OCI-LY1 (cell line): ENCODE measurements around the gene BABAM2.

Experiments
- H2AFZ ChIP-seq: fragments of 200-600 bp; sonication (generic), shearing (Covaris generic); 2 replicates; pipeline ENCODE4 v1.6.0; 2014; ENCODE audit warnings: antibody characterized with exemption, mild to moderate bottlenecking, low read length
- H3F3A ChIP-seq: fragments of 200-600 bp; sonication (generic), shearing (Covaris generic); 2 replicates; pipeline ENCODE4 v1.6.0; 2014; ENCODE audit warnings: mild to moderate bottlenecking, antibody characterized with exemption, low read length, moderate library complexity; ENCODE audit not compliant: insufficient read depth
- H3K27ac ChIP-seq: fragments of 200-600 bp; sonication (generic); 2 replicates; pipeline ENCODE4 v1.5.1; 2014; ENCODE audit warnings: low read length, mixed run types, mild to moderate bottlenecking, low read depth; ENCODE audit not compliant: poor library complexity, severe bottlenecking
- H3K27me3 ChIP-seq: fragments of 200-600 bp; sonication (generic); 2 replicates; pipeline ENCODE4 v1.6.0; 2014; ENCODE audit warnings: antibody characterized with exemption, mild to moderate bottlenecking, low read length, moderate library complexity; ENCODE audit not compliant: insufficient read depth
- H3K36me3 ChIP-seq: fragments of 200-600 bp; sonication (generic); 2 replicates; pipeline ENCODE4 v1.6.1; 2014; ENCODE audit warnings: mild to moderate bottlenecking, antibody characterized with exemption, low read length, moderate library complexity, mixed read lengths; ENCODE audit not compliant: insufficient read depth
- H3K4me1 ChIP-seq: fragments of 200-600 bp; sonication (generic); 2 replicates; pipeline ENCODE4 v1.5.1; 2014; ENCODE audit warnings: mild to moderate bottlenecking, low read length, moderate library complexity; ENCODE audit not compliant: insufficient read depth, severe bottlenecking
- H3K4me2 ChIP-seq: fragments of 200-600 bp; sonication (generic), shearing (Covaris generic); 2 replicates; pipeline ENCODE4 v1.6.1; 2014; ENCODE audit warnings: low read length
- H3K4me3 ChIP-seq: fragments of 200-600 bp; sonication (generic); 2 replicates; pipeline ENCODE4 v1.5.1; 2014; ENCODE audit warnings: low read length, low read depth, mild to moderate bottlenecking, mixed read lengths; ENCODE audit not compliant: poor library complexity, severe bottlenecking
- H3K79me2 ChIP-seq: fragments of 200-600 bp; shearing (Covaris generic); 2 replicates; pipeline ENCODE4 v1.6.1; 2016; ENCODE audit warnings: mixed run types, low read length, mixed read lengths; ENCODE audit not compliant: insufficient read depth
- H3K9ac ChIP-seq: fragments of 200-600 bp; sonication (generic), shearing (Covaris generic); 2 replicates; pipeline ENCODE4 v1.6.1; 2014; ENCODE audit warnings: mild to moderate bottlenecking, low read length, mixed read lengths
- H3K9me2 ChIP-seq: fragments of 200-600 bp; sonication (generic), shearing (Covaris generic); 2 replicates; pipeline ENCODE4 v1.6.1; 2014; ENCODE audit warnings: low read depth, mild to moderate bottlenecking, low read length, mixed read lengths
- H3K9me3 ChIP-seq: fragments of 200-600 bp; shearing (Covaris generic); 2 replicates; pipeline ENCODE4 v1.6.1; 2014; ENCODE audit warnings: low read length, mixed read lengths
- H4K20me1 ChIP-seq: fragments of 200-600 bp; sonication (generic), shearing (Covaris generic); 2 replicates; pipeline ENCODE4 v1.6.0; 2016; ENCODE audit warnings: mild to moderate bottlenecking, low read length; ENCODE audit not compliant: insufficient read depth
- EZH2 ChIP-seq: fragments of 200-600 bp; sonication (generic), shearing (Covaris generic); IDR thresholded peaks from 2 replicates; pipeline ENCODE4 v1.8.0; 2017; ENCODE audit warnings: borderline replicate concordance, mixed run types, mild to moderate bottlenecking, antibody characterized with exemption, low read length, moderate library complexity, mixed read lengths
- TF ChIP-seq, protein P1 (sequence below): fragments of 200-600 bp; sonication (generic), shearing (Covaris generic); IDR thresholded peaks from 2 replicates; pipeline ENCODE4 v1.5.1; 2017; ENCODE audit warnings: mild to moderate bottlenecking, antibody characterized with exemption, low read length, moderate library complexity, mixed read lengths

The BABAM2 gene

GRCh38 chr2:28096421-28096820, 205.9 kb downstream of the BABAM2 start:
- H3K9me3 ChIP-seq: no peaks in the 10 kb centered on the region
- no peak overlapping the region for H2AFZ ChIP-seq
- H3K4me1 ChIP-seq: no peaks in the 10 kb centered on the region
- TF ChIP-seq, protein P1, sequence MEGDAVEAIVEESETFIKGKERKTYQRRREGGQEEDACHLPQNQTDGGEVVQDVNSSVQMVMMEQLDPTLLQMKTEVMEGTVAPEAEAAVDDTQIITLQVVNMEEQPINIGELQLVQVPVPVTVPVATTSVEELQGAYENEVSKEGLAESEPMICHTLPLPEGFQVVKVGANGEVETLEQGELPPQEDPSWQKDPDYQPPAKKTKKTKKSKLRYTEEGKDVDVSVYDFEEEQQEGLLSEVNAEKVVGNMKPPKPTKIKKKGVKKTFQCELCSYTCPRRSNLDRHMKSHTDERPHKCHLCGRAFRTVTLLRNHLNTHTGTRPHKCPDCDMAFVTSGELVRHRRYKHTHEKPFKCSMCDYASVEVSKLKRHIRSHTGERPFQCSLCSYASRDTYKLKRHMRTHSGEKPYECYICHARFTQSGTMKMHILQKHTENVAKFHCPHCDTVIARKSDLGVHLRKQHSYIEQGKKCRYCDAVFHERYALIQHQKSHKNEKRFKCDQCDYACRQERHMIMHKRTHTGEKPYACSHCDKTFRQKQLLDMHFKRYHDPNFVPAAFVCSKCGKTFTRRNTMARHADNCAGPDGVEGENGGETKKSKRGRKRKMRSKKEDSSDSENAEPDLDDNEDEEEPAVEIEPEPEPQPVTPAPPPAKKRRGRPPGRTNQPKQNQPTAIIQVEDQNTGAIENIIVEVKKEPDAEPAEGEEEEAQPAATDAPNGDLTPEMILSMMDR: no peak
- no peak for TF ChIP-seq EZH2
- no peak overlapping the region for H3K9ac ChIP-seq
- no peak overlapping the region for H3K4me2 ChIP-seq
- no peak overlapping the region for H3K27ac ChIP-seq
- H3K36me3 ChIP-seq: no peaks in the 10 kb centered on the region
- H4K20me1 ChIP-seq: no peaks in the 10 kb centered on the region
- no peak overlapping the region for H3K4me3 ChIP-seq
- H3K9me2 ChIP-seq: no peaks in the 10 kb centered on the region
- no peaks in the 10 kb centered on the region for H3K27me3 ChIP-seq
- no peaks in the 10 kb centered on the region for H3F3A ChIP-seq
- H3K79me2 ChIP-seq: no peaks in the 10 kb centered on the region

DNA sequence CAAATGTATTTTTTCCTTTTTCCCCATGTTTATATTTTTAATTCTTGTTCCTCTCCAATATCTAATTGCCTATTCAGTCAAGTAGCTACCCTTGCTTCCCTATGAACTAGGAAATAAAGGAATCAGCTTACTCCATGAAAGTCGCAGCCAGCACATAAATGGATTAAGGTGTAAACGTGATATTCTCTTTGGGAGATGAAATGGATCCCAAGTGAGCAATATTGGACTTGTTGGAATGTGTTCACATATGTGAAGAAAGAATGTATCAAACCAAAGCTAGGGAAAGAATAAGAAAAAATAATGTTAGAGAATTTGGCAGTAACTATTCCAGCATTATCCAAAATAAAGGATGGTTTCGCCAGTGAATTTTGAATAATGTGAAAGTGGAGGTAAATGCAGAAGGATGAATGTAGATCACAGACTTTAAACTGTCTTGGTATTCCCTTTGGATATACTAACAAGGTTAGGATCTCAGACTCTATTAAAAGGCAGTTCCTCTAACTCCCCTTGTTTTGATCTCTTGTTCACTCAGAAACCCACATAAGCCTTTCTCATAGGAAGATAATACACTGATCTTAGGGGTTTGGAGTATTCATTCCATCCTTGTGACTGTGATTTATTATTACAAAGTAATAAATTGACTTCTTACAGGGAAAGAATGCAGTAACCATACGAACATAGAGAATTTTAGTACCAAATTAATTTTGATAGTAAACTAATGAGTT, 208.1 kb downstream of the BABAM2 start:
- TF ChIP-seq, protein P1: no peak
- no peak for TF ChIP-seq EZH2
- H3K27ac ChIP-seq: no peak overlapping the region
- H3K27me3 ChIP-seq: no peaks in the 10 kb centered on the region
- no peaks in the 10 kb centered on the region for H3F3A ChIP-seq
- no peaks in the 10 kb centered on the region for H3K4me1 ChIP-seq
- no peaks in the 10 kb centered on the region for H3K36me3 ChIP-seq
- H3K4me2 ChIP-seq: no peak overlapping the region
- H3K79me2 ChIP-seq: no peaks in the 10 kb centered on the region
- no peaks in the 10 kb centered on the region for H3K9me3 ChIP-seq
- H3K9ac ChIP-seq: no peak overlapping the region
- H4K20me1 ChIP-seq: no peaks in the 10 kb centered on the region
- no peak overlapping the region for H2AFZ ChIP-seq
- H3K9me2 ChIP-seq: no peaks in the 10 kb centered on the region
- no peak overlapping the region for H3K4me3 ChIP-seq

DNA sequence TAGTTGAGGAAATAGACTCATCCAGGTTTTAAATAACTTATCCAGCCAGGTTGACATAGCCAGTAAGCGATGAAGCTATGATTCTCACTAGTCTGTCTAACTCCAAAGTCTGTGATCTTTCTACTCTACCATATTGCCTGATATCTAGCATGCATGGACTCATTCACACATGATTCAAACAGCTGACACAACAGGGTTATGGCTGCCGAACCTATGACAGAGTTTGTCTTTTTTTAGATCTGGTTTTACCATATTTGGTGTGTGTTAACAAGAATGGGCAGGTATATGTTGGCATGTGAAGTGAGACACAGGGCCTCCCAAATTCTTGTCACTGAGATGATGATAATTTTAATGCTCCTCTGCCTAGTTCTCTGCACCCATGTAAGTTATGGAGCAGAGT, 210.6 kb downstream of the BABAM2 start:
- Histone ChIP-seq H3K9me3 (no peaks in the 10 kb centered on the region), H3K9ac (no peak overlapping the region), H3K9me2 (no peaks in the 10 kb centered on the region), H3K4me2 (no peak overlapping the region), H3K4me3 (no peak overlapping the region), H4K20me1 (no peaks in the 10 kb centered on the region), H3K27me3 (no peaks in the 10 kb centered on the region), H2AFZ (no peak overlapping the region), H3K79me2 (no peaks in the 10 kb centered on the region), H3K36me3 (no peaks in the 10 kb centered on the region), H3F3A (no peaks in the 10 kb centered on the region), H3K27ac (no peak overlapping the region), H3K4me1 (no peaks in the 10 kb centered on the region)
- TF ChIP-seq, protein P1: no peak
- no peak for TF ChIP-seq EZH2
